GM19395 (cell line): ENCODE data around the gene ZNF417.
"Not testable (repeated sequence)": the region's sequence is repeated elsewhere in the genome, so short reads cannot be mapped to it uniquely, and the experiment has no call there.

ENCODE experiments used
- ATAC-seq: cut with Tn5 transposase; IDR thresholded peaks from one replicate; pipeline ENCODE4 v1.9.1; 2021; ENCODE audit warnings: mild to moderate bottlenecking, moderate library complexity; ENCODE audit not compliant: unreplicated experiment

Gene ZNF417

DNA sequence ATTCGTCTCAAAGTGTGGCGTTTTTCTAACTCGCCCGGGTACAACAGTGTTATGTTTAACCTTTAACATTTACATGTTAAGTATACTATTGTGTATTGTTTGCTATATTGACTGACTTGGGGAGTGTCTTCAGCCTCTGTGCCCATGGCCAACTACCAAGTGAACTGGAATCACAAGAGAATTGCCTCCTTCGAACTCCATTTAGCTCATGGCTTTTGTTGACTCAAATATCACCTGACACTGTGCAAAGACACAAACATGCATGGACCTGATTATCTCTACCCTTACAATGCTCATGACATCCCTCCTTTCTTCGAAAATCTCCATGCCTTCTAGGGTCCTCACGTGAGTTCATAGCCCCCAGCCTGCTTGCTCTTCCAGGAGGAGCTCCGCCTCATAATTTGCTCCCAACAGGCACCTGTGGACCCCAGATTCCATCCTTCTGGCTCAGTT, 28.3 kb downstream of the ZNF417 start:
- ATAC-seq = no peak

DNA sequence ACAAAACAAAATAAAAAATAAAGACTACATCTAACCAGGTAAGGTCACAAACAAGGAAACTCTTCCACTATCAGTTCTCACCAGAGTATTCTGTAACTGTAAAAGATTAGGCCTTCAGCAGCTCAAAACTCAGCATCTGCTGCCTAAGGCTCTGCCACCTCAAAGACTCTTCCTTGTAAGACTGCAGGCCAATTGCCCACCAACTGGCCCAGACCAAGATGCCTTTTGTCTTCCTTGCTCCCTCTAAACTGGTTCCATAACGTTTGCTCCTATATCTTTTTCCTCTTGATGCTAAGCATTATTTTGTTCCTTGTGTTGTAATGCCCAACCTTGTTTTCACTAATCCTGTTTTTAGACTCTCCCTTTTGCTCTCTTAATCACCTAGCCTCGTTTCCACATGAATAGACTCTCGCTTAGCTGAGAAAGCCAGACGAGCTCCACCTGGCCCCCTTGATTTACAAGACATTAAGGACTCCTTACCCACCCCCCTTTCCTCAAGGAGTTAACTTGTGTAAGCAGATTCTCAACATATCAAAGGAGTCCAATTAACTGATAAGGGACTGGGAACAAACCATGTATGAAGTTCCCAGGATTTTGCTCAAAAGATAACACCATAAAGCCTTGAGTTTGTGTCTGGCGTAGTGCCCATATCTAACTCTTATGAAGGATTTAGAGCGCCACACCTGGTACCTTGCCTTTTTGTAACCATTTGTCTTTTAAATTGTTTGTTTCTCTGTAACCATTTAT, 29.0 kb downstream of the ZNF417 start:
- ATAC-seq = no peak

DNA sequence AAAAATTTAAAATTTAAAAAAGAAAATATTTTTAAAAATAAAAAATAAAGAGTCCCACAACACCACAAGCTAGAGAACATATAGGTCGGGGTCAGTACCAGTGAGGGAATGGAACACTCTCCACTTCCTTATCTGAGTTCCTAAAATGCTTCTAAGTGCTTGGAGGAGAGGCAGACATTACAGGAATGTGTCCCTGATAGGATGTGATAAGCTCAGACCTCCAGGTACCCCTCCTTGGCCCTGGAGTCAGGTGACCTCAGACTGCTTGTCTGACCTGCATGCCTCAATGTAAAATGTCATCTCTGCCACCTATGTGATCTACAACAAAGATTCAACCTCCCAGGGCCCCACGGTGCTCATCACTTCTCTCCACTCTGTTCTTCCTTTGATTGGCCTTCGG, 30.3 kb downstream of the ZNF417 start:
- ATAC-seq = no peak

DNA sequence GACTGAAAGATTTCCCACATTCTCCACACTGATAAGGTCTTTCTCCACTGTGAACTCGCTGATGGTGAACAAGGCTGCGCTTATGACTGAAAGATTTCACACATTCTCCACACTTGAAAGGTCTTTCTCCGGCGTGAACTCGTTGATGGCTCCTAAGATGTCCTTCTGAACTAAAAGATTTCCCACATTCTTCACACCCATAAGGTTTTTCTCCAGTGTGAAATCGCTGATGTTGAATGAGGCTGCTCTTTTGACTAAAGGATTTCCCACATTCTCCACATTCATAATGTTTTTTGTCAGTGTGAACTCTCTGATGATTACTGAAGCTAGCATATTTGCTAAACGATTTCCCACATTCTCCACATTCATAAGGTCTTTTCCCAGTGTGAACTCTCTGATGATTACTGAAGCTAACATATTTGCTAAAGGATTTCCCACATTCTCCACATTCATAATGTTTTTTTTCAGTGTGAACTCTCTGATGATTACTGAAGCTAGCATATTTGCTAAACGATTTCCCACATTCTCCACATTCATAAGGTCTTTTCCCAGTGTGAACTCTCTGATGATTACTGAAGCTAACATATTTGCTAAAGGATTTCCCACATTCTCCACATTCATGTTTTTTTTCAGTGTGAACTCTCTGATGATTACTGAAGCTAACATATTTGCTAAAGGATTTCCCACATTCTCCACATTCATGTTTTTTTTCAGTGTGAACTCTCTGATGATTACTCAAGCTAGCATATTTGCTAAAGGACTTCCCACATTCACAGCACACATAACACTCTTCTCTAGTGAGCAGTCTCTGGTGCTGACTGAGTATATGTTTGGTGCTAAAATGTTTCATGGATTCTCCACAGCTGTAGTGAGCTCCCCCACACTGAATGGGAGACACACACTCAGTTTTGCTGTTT, 42.3 kb downstream of the ZNF417 start:
- not testable (repeated sequence) for ATAC-seq

DNA sequence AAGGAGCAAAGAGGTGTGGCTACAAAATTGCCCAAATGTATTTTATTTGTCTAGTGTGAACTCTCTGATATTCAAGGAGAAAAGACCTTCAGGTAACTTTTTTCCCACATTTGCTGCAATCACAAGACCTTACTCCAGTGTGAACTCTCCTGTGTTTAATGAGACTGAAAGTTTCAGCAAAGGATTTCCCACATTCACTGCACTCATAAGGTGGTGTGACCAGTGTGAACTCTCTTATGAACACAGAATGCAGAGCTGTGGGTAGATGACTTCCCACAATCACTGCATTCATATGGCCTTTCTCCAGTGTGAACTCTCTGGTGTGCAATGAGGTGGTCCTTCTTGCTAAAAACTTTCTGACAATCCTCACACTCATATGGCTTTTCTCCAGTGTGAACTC, 43.9 kb downstream of the ZNF417 start:
- no peak for ATAC-seq

DNA sequence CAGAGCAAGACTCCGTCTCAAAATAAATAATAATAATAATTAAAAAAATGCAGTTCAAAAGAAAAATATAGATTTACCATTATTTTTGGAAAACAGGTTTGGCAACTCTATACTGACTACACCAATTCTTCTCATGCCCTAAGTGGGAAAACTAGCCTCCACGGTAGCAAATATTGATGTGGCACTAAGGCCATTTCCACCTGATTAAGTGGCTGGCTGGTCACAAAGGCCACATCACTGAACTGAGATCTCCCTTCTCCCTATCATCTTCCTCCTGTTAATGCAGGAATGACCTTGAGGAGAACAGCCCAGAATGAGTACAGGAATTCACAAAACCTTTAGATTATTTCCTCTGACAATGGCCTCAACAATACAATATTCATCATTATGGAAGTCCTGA, 46.2 kb downstream of the ZNF417 start:
- no peak for ATAC-seq

DNA sequence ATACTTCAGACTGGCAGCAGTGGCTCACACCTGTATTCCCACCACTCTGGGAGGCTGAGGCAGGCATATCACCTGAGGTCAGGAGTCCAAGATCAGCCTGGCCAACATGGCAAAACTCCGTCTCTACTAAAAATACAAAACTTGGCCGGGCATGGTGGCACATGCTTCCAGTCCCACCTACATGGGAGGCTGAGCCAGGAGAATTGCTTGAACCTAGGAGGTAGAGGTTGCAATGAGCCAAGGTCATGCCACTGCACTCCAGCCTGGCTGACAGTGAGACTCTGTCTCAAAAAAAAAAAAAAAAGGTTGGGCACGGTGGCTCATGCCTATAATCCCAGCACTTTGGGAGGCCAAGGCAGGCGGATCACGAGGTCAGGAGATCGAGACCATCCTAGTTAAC, 46.7 kb downstream of the ZNF417 start:
- ATAC-seq = not testable (repeated sequence)

DNA sequence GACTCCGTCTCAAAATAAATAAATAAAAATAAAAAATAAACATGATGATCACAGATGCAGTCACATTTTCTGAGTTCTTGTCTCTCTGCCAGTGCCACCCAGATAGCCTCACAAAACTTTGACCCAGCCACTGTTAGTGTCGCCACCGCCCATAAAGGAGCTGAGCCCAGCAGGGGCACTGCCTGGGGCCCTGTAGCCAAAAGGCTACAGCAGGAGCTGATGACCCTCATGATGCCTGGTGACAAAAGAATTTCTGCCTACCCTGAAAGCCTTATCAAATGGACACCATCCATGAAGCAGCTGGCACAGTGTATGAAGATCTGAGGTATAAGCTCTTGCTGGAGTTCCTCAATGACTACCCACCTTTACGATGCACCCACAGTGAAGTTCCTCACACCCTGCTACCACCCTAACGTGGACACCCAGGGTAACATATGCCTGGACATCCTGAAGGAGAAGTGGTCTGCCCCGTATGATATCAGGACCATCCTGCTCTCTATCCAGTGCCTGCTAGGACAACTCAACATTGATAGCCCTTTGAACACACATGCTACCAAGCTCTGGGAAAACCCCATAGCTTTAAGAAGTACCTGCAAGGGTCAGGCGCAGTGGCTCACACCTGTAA, 48.4 kb downstream of the ZNF417 start:
- ATAC-seq = no peak
